ENCODE measurements around the gene ARHGAP25. TPM values are rescaled to one million over a fixed set of nuclear protein-coding genes. Genes with fewer than 3 reads are reported as not detected.

Gene ARHGAP25
- total and polyA plus RNA-seq, 2 of the 4 experiments (the other 2 are of a cell fraction), result 0.29 to 0.36 TPM

- no peaks in the 10 kb centered on the region for H4K20me1 ChIP-seq (ENCODE audit: insufficient read depth, low read length)
- intact Hi-C loops (cut with micrococcal nuclease), result no loop called here
- BruUV-seq (replicated peaks), result no TSS peak
- no peak overlapping the region for H3K18ac ChIP-seq (ENCODE audit: low read depth, low read length)
- H3K23ac ChIP-seq (ENCODE audit: low read depth, low read length), result no peak overlapping the region
- H4K91ac ChIP-seq (ENCODE audit: insufficient read depth, low read depth, low read length), result no peak overlapping the region
- no peak overlapping the region for H4K8ac ChIP-seq (ENCODE audit: low read depth in 2 of 2, low read length in 2 of 2)
- dilution Hi-C loops (cut with HindIII; ENCODE audit: low sequenced_read_pairs, unreplicated experiment), result no loop called here
- 90% methylated on average over 2 of the region's 2 CpGs; no CpG with 5 or more reads in 1 of the 2 experiments for WGBS, 2 experiments (ENCODE audit: extremely low coverage in 2 of 2, insufficient read length in 1 of 2)
- ChIA-PET CTCF (interaction anchor here (1.0 kb wide), 1 partner anchor 20 kb away, joined by 3 read pairs; no protein-coding TSS in a partner anchor), POLR2A (ENCODE audit: unreplicated experiment) (no interaction called here)
- H3K4me3 ChIP-seq (ENCODE audit: insufficient read depth, low read depth, low read length), result no peak overlapping the region
- no peak overlapping the region for H2BK5ac ChIP-seq (ENCODE audit: low read depth, low read length, poor library complexity, severe bottlenecking)
- H3K9me1 ChIP-seq (ENCODE audit: insufficient read depth, low read length), result peaks cover 5% of the 10 kb centered on the region; the same call in 1 of the 2 replicates
- H3K79me1 ChIP-seq (ENCODE audit: low read depth in 1 of 2, low read length in 2 of 2), result no peaks in the 10 kb centered on the region
- H2BK15ac ChIP-seq (ENCODE audit: low read depth, low read length), result no peak overlapping the region
- H2BK20ac ChIP-seq (ENCODE audit: low read depth, low read length), result no peak overlapping the region
- no peak overlapping the region for H3K4ac ChIP-seq (ENCODE audit: low read depth, low read length)
- H2BK120ac ChIP-seq (ENCODE audit: low read depth, low read length), result no peak overlapping the region
- H3K27ac ChIP-seq (ENCODE audit: insufficient read depth, low read length), result no peak overlapping the region
- DNase-seq, result no peak
- peaks cover 7% of the 10 kb centered on the region for H3K4me1 ChIP-seq (ENCODE audit: control insufficient read depth, insufficient read depth, low read length)
- H3K36me3 ChIP-seq (ENCODE audit: control insufficient read depth, insufficient read depth, low read length), result no peaks in the 10 kb centered on the region
- H4K5ac ChIP-seq (ENCODE audit: low read depth, low read length), result no peak overlapping the region
- H3K56ac ChIP-seq (ENCODE audit: extremely low read depth, insufficient read depth, low read length), result no peak overlapping the region
- H2AK9ac ChIP-seq (replicated peaks; ENCODE audit: low read depth, low read length, poor library complexity), result no peak overlapping the region
- TF ChIP-seq POLR2A (IDR thresholded peaks at IDR 0.05; ENCODE audit: low read depth, low read length), result no peak
- no peak for TF ChIP-seq BHLHE40 (IDR thresholded peaks at IDR 0.05; ENCODE audit: low read depth, low read length)
- TF ChIP-seq RAD21 (IDR thresholded peaks at IDR 0.05; ENCODE audit: low read length), result no peak
- TF ChIP-seq SMC3 (IDR thresholded peaks at IDR 0.05; ENCODE audit: low read depth, low read length), result no peak
- no peak for TF ChIP-seq USF2 (IDR thresholded peaks at IDR 0.05; ENCODE audit: low read depth, low read length)
- no peak for TF ChIP-seq CEBPB (IDR thresholded peaks at IDR 0.05; ENCODE audit: low read depth, low read length)
- TF ChIP-seq RFX5 (IDR thresholded peaks at IDR 0.05; ENCODE audit: low read depth, low read length), result no peak
- TF ChIP-seq MAFK (IDR thresholded peaks at IDR 0.05; ENCODE audit: low read depth, low read length), result no peak
- no peak for TF ChIP-seq ELK1 (IDR thresholded peaks at IDR 0.05; ENCODE audit: borderline replicate concordance, low read depth, low read length)
- no peak for TF ChIP-seq MXI1 (IDR thresholded peaks at IDR 0.05; ENCODE audit: borderline replicate concordance, low read depth, low read length)
- no peak for TF ChIP-seq RCOR1 (IDR thresholded peaks at IDR 0.05; ENCODE audit: insufficient replicate concordance, low read length)
- no peak for TF ChIP-seq CTCF (conservative IDR thresholded peaks at IDR 0.05; ENCODE audit: low read depth, low read length)
- no peak for TF ChIP-seq NFE2L2 (IDR thresholded peaks at IDR 0.05; ENCODE audit: low read depth, low read length)
- TF ChIP-seq FOS (IDR thresholded peaks at IDR 0.05; ENCODE audit: low read depth, low read length), result no peak
- TF ChIP-seq CHD1 (IDR thresholded peaks at IDR 0.05; ENCODE audit: low read depth, low read length), result no peak
- no peak for TF ChIP-seq MAZ (IDR thresholded peaks at IDR 0.05; ENCODE audit: borderline replicate concordance, low read depth, low read length)
- no peak overlapping the region for H2AK5ac ChIP-seq (ENCODE audit: low read depth, low read length)
- in situ Hi-C loops (cut with MboI; ENCODE audit: low sequenced_read_pairs), result loop anchor here (5.0 kb wide), 1 partner anchor 167 kb away; no protein-coding TSS in a partner anchor
- H3K27me3 ChIP-seq (ENCODE audit: control insufficient read depth, insufficient read depth, low read length), result no peaks in the 10 kb centered on the region
- H2AFZ ChIP-seq (replicated peaks; ENCODE audit: low read length, poor library complexity), result no peak overlapping the region
- H3K14ac ChIP-seq (replicated peaks; ENCODE audit: low read depth, low read length), result no peak overlapping the region
- H3K9me3 ChIP-seq (ENCODE audit: control insufficient read depth, insufficient read depth, low read length), result no peaks in the 10 kb centered on the region
- H3K9ac ChIP-seq (ENCODE audit: low read depth, low read length), result no peak overlapping the region
- no peak overlapping the region for H3K4me2 ChIP-seq (ENCODE audit: low read depth, low read length)
- ATAC-seq (ENCODE audit: low read depth), result no peak
Measured at GRCh38 chr2:68745006-68745405, 10.4 kb downstream of the ARHGAP25 start.
